GM21576 (cell line): ENCODE results near the gene NUDT8.
"Not testable (repeated sequence)": the region's sequence is repeated elsewhere in the genome, so short reads cannot be mapped to it uniquely, and the experiment has no call there.

Experiments used
- ATAC-seq: cut with Tn5 transposase; IDR thresholded peaks from one replicate; pipeline ENCODE4 v1.9.1; 2021; ENCODE audit warnings: mild to moderate bottlenecking, moderate library complexity; ENCODE audit not compliant: unreplicated experiment

NUDT8 gene

GRCh38 chr11:67630228-67630942, 648 bp upstream of the NUDT8 start:
- ATAC-seq, result peak; percentile 65

- no peak for ATAC-seq
These were observed 889 bp downstream of the NUDT8 start for GRCh38 chr11:67628710-67629385.

GRCh38 chr11:67627812-67628624, 1.7 kb downstream of the NUDT8 start:
- no peak for ATAC-seq

GRCh38 chr11:67627441-67627811, 2.3 kb downstream of the NUDT8 start:
- no peak for ATAC-seq

- no peak for ATAC-seq
These were observed 2.8 kb downstream of the NUDT8 start for GRCh38 chr11:67626970-67627369.

GRCh38 chr11:67626131-67626833, 3.5 kb downstream of the NUDT8 start:
- ATAC-seq, result not testable (repeated sequence)

GRCh38 chr11:67623795-67624194, 5.9 kb downstream of the NUDT8 start:
- ATAC-seq, result not testable (repeated sequence)

- ATAC-seq, result not testable (repeated sequence)
These were observed 6.8 kb downstream of the NUDT8 start for GRCh38 chr11:67622905-67623304.

GRCh38 chr11:67621928-67622327, 7.8 kb downstream of the NUDT8 start:
- ATAC-seq, result not testable (repeated sequence)

GRCh38 chr11:67620621-67621020, 9.1 kb downstream of the NUDT8 start:
- ATAC-seq, result not testable (repeated sequence)

- not testable (repeated sequence) for ATAC-seq
These were observed 9.8 kb downstream of the NUDT8 start for GRCh38 chr11:67619683-67620618.

GRCh38 chr11:67618901-67619659, 10.7 kb downstream of the NUDT8 start:
- not testable (repeated sequence) for ATAC-seq

GRCh38 chr11:67617243-67617953, 12.3 kb downstream of the NUDT8 start:
- ATAC-seq, result no peak

GRCh38 chr11:67616431-67617242, 13.1 kb downstream of the NUDT8 start:
- no peak for ATAC-seq

GRCh38 chr11:67615728-67616430, 13.9 kb downstream of the NUDT8 start:
- no peak for ATAC-seq

- no peak for ATAC-seq
These were observed 14.7 kb downstream of the NUDT8 start for GRCh38 chr11:67614730-67615714.
